HepG2 (cell line): ENCODE results near the gene SUPT4H1. TPM values are rescaled to one million over a fixed set of nuclear protein-coding genes. Genes with fewer than 3 reads are reported as not detected.

ENCODE experiments used
- GLI4 ChIP-seq: sonication (generic); formaldehyde crosslinking; IDR thresholded peaks from 2 replicates; pipeline ENCODE4 v1.5.1; 2020; ENCODE audit warnings: missing genetic modification reagents, mild to moderate bottlenecking, moderate library complexity, borderline replicate concordance
- KDM2A ChIP-seq: sonication (generic); formaldehyde crosslinking; IDR thresholded peaks from 2 replicates; pipeline ENCODE4 v1.4.0; 2020; ENCODE audit warnings: low read depth, missing genetic modification reagents, borderline replicate concordance
- MXD1 ChIP-seq: sonication (generic); formaldehyde crosslinking; IDR thresholded peaks from 2 replicates; pipeline ENCODE4 v1.4.0; 2020; ENCODE audit warnings: mild to moderate bottlenecking, missing genetic modification reagents
- MXI1 ChIP-seq: IDR thresholded peaks from 3 replicates; pipeline ENCODE4 v1.6.1; 2012; ENCODE audit warnings: low read depth, low read length, inconsistent platforms, borderline replicate concordance
- NCOA2 ChIP-seq: sonication (generic); formaldehyde crosslinking; IDR thresholded peaks from 2 replicates; pipeline ENCODE4 v1.8.0; 2022; ENCODE audit warnings: inconsistent platforms
- NCOR1 ChIP-seq: fragments of 200-600 bp; sonication (generic); IDR thresholded peaks from 2 replicates; pipeline ENCODE4 v1.7.0; 2017; ENCODE audit warnings: antibody characterized with exemption, low read length, borderline replicate concordance
- ONECUT2 ChIP-seq: sonication (generic); formaldehyde crosslinking; IDR thresholded peaks from 2 replicates; pipeline ENCODE4 v1.4.0; 2020; ENCODE audit warnings: missing genetic modification reagents
- PLRG1 ChIP-seq: fragments of 450-650 bp; conservative IDR thresholded peaks from 2 replicates; pipeline ENCODE4 v1.6.1; 2016
- RAD51 ChIP-seq: fragments of 450-650 bp; IDR thresholded peaks from 2 replicates; pipeline ENCODE4 v1.6.1; 2016; ENCODE audit warnings: borderline replicate concordance
- SETDB1 ChIP-seq: sonication (generic); formaldehyde crosslinking; IDR thresholded peaks from 2 replicates; pipeline ENCODE4 v1.5.1; 2020; ENCODE audit warnings: missing genetic modification reagents, mild to moderate bottlenecking, borderline replicate concordance
- SOX6 ChIP-seq, 2 experiments: fragments of 450-650 bp in 1 of 2; sonication (generic) in 1 of 2; formaldehyde crosslinking in 1 of 2; IDR thresholded peaks; 2 replicates each; pipeline versions ENCODE4 v1.4.0 to v1.6.1; 2017 to 2020; ENCODE audit warnings: antibody characterized with exemption in 1 of 2, mild to moderate bottlenecking in 1 of 2, missing genetic modification reagents in 1 of 2
- TBX2 ChIP-seq: sonication (generic); formaldehyde crosslinking; IDR thresholded peaks from 2 replicates; pipeline ENCODE4 v1.5.0; 2020; ENCODE audit warnings: missing genetic modification reagents, mild to moderate bottlenecking, borderline replicate concordance
- THAP11 ChIP-seq: IDR thresholded peaks from 2 replicates; pipeline ENCODE4 v1.6.1; 2016; ENCODE audit warnings: missing biosample characterization, missing genetic modification reagents
- ZFP1 ChIP-seq: IDR thresholded peaks from 2 replicates; pipeline ENCODE4 v1.6.1; 2016
- ZHX2 ChIP-seq, 2 experiments: sonication (generic) in 1 of 2; formaldehyde crosslinking in 1 of 2; IDR thresholded peaks; 2 replicates each; pipeline versions ENCODE4 v1.6.1 to v1.9.0; 2014 to 2022; ENCODE audit warnings: antibody characterized with exemption in 1 of 2, borderline replicate concordance in 1 of 2, inconsistent platforms in 1 of 2, low read depth in 1 of 2, missing genetic modification reagents in 1 of 2
- ZMYM2 ChIP-seq: sonication (generic); formaldehyde crosslinking; IDR thresholded peaks from 2 replicates; pipeline ENCODE4 v1.8.0; 2022; ENCODE audit warnings: mild to moderate bottlenecking, missing genetic modification reagents
- ZNF362 ChIP-seq: sonication (generic); formaldehyde crosslinking; IDR thresholded peaks from 2 replicates; pipeline ENCODE4 v1.4.0; 2020; ENCODE audit warnings: missing genetic modification reagents, mild to moderate bottlenecking, borderline replicate concordance
- ZNF552 ChIP-seq: sonication (generic); formaldehyde crosslinking; IDR thresholded peaks from 2 replicates; pipeline ENCODE4 v1.9.0; 2022; ENCODE audit warnings: missing genetic modification reagents, mild to moderate bottlenecking, borderline replicate concordance
- ZNF556 ChIP-seq: sonication (generic); formaldehyde crosslinking; IDR thresholded peaks from 2 replicates; pipeline ENCODE4 v1.4.0; 2020; ENCODE audit warnings: mild to moderate bottlenecking, missing genetic modification reagents, borderline replicate concordance
- ZNF557 ChIP-seq: sonication (generic); formaldehyde crosslinking; IDR thresholded peaks from 2 replicates; pipeline ENCODE4 v1.4.0; 2020; ENCODE audit warnings: missing genetic modification reagents
- ZNF660 ChIP-seq: sonication (generic); formaldehyde crosslinking; IDR thresholded peaks from 2 replicates; pipeline ENCODE4 v1.5.1; 2020; ENCODE audit warnings: mild to moderate bottlenecking, low read depth, missing genetic modification reagents, borderline replicate concordance
- ZNF720 ChIP-seq: sonication (generic); formaldehyde crosslinking; IDR thresholded peaks from 2 replicates; pipeline ENCODE4 v1.4.0; 2020; ENCODE audit warnings: missing genetic modification reagents
- polyA plus RNA-seq, 8 experiments: library from polyadenylated mRNA; depleted of rRNA in 3 of 8; stranded (reverse) in 7 of 8; unstranded in 1 of 8; fragments of >200 nt; fragmentation: Illumina TruSeq in 4 of 8; extraction: Trizol in 4 of 8; gene quantifications; 2 replicates each; pipeline versions ENCODE4 v1.2.1 to v1.2.3, GENCODE V29; 2011 to 2016; ENCODE audit warnings: low read depth in 4 of 8, missing spikeins in 1 of 8, mixed read lengths in 1 of 8; ENCODE audit not compliant: insufficient read depth in 1 of 8
- total RNA-seq, 5 experiments: library from RNA; depleted of rRNA; stranded (reverse); fragments of >200 nt; fragmentation: Illumina TruSeq; extraction: Trizol; gene quantifications; 2 replicates each; pipeline ENCODE4 v1.2.3, GENCODE V29; 2016; ENCODE audit warnings: low read depth in 1 of 5

SUPT4H1 gene
- total and polyA plus RNA-seq, 2 of the 13 experiments (the other 11 are each of a cell fraction or from before 2014, with no cell fraction given), result 155 to 244 TPM

- TF ChIP-seq MXI1 (peak; percentile 93; the same call in 1 of the 3 replicates), RAD51 (no peak), KDM2A (peak; percentile 79; the same call in 1 of the 2 replicates), ZFP1 (CRISPR knock-in tag) (peak; percentile 94), ZMYM2 (no peak), ZNF552 (CRISPR knock-in tag) (no peak; the same call in 1 of the 2 replicates), ZNF720 (CRISPR knock-in tag) (no peak), PLRG1 (no peak), NCOR1 (peak; percentile 85; the same call in 1 of the 2 replicates), ZNF660 (CRISPR knock-in tag) (no peak), GLI4 (no peak), SETDB1 (CRISPR knock-in tag) (no peak), MXD1 (CRISPR knock-in tag) (no peak), ONECUT2 (CRISPR knock-in tag) (peak; percentile 51; the same call in 1 of the 2 replicates), ZNF556 (CRISPR knock-in tag) (no peak; the same call in 1 of the 2 replicates), ZHX2 (IDR thresholded peaks at IDR 0.05; ENCODE audit: low read depth) (no peak), ZHX2 (CRISPR knock-in tag; IDR thresholded peaks at IDR 0.05; ENCODE audit: borderline replicate concordance) (0 out of 2 replicates have a peak, but pooled peaks have one; percentile 50), THAP11 (peak; percentile 83), TBX2 (peak; percentile 90), NCOA2 (CRISPR knock-in tag) (peak; percentile 93), SOX6 (IDR thresholded peaks at IDR 0.05) (no peak), SOX6 (CRISPR knock-in tag; IDR thresholded peaks at IDR 0.05) (peak; percentile 94), ZNF362 (CRISPR knock-in tag) (0 out of 2 replicates have a peak, but pooled peaks have one; percentile 27), ZNF557 (CRISPR knock-in tag) (0 out of 2 replicates have a peak, but pooled peaks have one; percentile 54)
These were observed 29.4 kb upstream of the SUPT4H1 start (continued) for GRCh38 chr17:58381124-58382035.
